GM18520 (cell line): ENCODE measurements around the gene NGF.

ENCODE experiments used
- ATAC-seq: cut with Tn5 transposase; IDR thresholded peaks from one replicate; pipeline ENCODE4 v1.9.1; 2021; ENCODE audit not compliant: unreplicated experiment

NGF gene

GRCh38 chr1:115239426-115239825 is 98.6 kb downstream of the NGF start:
- ATAC-seq: no peak

- no peak for ATAC-seq
Observed at GRCh38 chr1:115239148-115239422, 99.0 kb downstream of the NGF start.

DNA sequence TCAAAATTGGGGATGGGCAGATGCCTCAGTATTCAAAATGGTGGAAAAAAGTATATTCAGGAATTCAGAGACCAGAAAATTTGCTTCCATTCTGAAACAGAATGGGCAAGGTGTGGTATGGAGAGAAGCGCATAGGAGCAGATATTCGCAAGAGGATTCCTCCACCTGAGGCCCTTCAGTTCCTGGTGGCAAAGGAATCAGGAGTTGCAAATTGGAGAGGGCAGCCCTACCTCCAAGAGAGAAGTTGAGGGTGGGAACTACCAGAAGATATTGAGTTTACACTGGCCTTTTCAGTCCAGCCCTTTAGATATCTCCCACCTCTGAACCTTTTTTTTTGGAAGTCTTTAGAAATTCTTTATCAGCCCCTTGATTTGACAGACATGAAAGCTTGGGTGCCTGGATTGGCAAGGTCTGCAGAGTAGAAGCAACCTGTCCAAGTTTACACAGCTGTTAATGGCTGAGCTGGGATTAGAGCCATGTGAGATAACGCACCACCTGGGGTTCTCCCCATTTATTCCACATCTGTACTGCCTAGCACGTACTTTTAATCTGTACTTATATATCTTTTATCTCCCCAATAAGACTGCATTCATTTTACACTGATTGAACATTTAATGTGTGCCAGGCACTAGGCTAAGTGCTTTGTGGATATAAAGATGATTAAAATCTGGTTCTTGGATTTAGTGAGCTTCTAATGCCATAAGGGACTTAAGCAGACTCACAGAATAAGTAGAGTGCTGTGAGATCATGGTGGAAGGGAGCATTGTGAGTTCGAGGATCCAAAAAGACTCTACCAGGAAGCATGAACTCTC is 99.5 kb downstream of the NGF start:
- no peak for ATAC-seq

GRCh38 chr1:115237507-115237906 is 100.5 kb downstream of the NGF start:
- ATAC-seq: no peak

DNA sequence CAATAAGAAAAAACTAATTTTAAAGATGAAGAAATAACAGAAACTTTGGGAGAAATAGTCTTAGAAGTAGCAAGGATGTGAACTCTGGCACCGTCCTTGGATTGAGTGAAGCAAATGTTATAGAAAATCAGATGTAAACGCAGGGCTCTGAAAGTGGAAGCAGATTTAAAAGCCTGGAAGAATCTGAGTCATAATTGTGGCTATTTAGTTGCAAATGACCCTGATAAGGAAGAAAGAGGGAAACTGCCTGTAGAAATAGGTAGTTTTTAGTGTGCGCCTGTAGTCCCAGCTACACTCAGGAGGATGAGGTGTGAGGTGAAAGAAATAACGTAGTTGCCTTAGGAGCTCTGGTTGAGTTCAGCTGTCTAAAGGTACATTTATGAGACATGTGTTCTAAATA is 101.0 kb downstream of the NGF start:
- ATAC-seq: no peak
